ENCODE measurements around the gene MAPRE3. TPM values are rescaled to one million over a fixed set of nuclear protein-coding genes. Genes with fewer than 3 reads are reported as not detected.
A peak's percentile ranks its signal among the peaks of the same experiment; 100 is the strongest.

MAPRE3 gene
- polyA plus RNA-seq, 1 experiment, result 15.3 TPM

DNA sequence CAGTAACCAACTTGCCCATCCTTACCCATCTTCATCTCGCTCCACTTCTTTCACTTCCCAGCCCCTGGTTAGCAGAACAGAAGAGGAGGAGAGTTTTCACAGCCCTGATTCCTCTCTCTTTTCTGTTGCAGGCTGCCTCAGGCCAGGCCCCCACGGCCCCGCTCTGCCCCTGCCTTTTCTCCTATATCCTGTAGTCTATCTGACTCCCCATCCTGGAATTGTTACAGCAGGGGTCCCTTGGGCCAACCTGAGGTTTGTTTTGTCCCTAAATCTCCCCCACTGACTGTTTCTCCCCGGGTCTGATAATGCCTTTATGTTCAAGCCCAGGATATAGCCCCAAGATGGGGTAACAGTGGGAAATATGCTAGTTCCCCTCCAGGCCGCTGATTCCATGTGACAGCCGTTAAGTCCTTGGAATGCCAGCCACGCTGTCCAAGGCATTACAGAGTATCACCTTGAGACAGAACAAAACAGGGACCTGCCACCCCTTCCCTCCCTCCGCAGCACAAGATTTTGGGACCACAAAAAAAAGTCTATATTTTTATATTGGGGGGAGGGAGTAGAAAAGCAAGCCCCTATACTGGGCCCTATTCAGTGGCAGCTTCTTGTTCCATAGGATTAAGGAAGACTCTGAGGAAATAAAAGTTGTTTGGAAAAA is 99.7 kb downstream of the MAPRE3 start:
- Histone ChIP-seq H3K27me3 (ENCODE audit: control insufficient read depth, insufficient read depth, low read length) (no peaks in the 10 kb centered on the region), H3K36me3 (ENCODE audit: control insufficient read depth, insufficient read depth, low read length) (peaks cover 17% of the 10 kb centered on the region), H3K4me3 (ENCODE audit: low read depth, low read length) (peak overlapping the region; percentile 87)
- CTCF ChIA-PET, result no interaction called here
- TF ChIP-seq, protein P1, sequence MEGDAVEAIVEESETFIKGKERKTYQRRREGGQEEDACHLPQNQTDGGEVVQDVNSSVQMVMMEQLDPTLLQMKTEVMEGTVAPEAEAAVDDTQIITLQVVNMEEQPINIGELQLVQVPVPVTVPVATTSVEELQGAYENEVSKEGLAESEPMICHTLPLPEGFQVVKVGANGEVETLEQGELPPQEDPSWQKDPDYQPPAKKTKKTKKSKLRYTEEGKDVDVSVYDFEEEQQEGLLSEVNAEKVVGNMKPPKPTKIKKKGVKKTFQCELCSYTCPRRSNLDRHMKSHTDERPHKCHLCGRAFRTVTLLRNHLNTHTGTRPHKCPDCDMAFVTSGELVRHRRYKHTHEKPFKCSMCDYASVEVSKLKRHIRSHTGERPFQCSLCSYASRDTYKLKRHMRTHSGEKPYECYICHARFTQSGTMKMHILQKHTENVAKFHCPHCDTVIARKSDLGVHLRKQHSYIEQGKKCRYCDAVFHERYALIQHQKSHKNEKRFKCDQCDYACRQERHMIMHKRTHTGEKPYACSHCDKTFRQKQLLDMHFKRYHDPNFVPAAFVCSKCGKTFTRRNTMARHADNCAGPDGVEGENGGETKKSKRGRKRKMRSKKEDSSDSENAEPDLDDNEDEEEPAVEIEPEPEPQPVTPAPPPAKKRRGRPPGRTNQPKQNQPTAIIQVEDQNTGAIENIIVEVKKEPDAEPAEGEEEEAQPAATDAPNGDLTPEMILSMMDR (IDR thresholded peaks at IDR 0.05; ENCODE audit: insufficient read depth, low read depth, low read length), result no peak
- DNase-seq (ENCODE audit: low read depth), result no peak
- POLR2A ChIA-PET, result interaction anchor here (0.6 kb wide), 1 partner anchor 700 kb away, joined by 4 read pairs; no protein-coding TSS in a partner anchor

DNA sequence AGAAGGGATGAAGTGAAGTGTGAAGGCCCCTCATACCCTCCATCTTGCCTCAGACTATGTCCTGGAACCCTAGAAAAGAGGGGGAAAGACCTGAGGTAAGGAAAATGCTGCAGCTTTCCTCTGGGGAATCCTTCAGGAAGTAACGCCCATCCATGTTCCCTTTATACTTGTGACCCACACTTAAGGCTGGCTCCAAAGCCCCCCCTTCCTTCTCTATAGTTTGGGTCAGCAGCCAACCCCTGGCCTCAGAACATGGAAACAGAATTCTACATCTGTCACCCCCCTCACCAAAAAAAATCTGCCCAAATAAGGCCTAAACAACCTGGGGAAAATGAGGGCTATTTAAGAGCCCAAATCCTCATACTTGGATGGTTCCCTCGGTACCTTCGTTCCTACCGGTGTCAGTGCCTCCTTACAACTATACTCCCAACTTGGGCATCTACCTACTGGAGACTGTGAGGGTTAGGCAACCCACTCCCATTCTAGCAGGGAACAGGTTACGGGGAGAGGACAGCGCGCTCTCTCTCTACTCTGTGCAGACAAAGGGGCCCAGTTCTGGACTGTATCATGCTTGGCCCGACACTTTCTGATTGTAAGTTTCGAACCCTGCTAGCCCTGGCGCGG is 100.3 kb downstream of the MAPRE3 start:
- DNase-seq (ENCODE audit: low read depth), result no peak
- CTCF ChIA-PET, result no interaction called here
- peak overlapping the region; percentile 87 for H3K4me3 ChIP-seq (ENCODE audit: low read depth, low read length)
- H3K36me3 ChIP-seq (ENCODE audit: control insufficient read depth, insufficient read depth, low read length), result peaks cover 16% of the 10 kb centered on the region
- TF ChIP-seq, protein P1 (IDR thresholded peaks at IDR 0.05; ENCODE audit: insufficient read depth, low read depth, low read length), result no peak
- POLR2A ChIA-PET, result interaction anchor here (0.6 to 0.8 kb wide), 4 partner anchors 16 to 700 kb away, joined by 3 to 7 read pairs (median 4); no protein-coding TSS in a partner anchor
- H3K27me3 ChIP-seq (ENCODE audit: control insufficient read depth, insufficient read depth, low read length), result no peaks in the 10 kb centered on the region

DNA sequence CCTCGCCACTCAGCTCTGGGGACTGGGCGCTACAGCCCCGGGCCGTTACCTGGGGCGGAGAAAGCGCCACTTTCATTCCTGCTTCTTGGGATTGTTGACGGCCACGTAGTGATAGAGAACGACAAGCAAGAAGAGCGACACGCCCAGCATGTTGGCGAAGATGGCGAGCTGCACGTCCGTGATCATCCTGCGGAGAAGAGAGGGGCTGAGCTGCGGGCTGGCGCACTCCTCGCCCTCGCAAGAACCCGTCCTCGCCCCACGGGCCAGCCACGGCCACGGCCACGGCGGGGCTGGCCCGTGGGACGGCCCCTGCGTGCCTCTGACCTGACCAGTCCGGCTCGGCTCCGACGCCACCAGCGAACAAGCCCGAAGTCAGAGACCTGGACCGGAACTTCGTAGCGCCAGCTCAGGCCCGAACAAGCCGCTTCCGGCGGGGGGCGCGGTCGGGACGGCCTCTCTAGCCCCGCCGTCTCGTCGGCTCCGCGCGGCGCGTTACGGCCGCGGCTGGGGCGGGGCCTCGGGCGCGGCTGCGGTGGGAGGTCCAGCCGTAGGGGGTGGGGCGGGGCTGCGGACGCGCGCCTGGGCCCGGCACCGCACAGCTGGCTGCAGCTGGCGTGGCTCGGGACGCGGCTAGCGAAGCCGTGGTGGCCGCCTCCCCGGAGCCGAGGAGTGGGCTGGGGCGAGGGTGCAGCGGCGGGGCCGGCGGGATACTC is 101.0 kb downstream of the MAPRE3 start, which contains the start of gene OST4:
Gene OST4, minus strand, starts transcription at position 378 of the 713 bp plus-strand sequence.
- Histone ChIP-seq H3K4me3 (ENCODE audit: low read depth, low read length) (peak within 1 kb of the TSS; percentile 87), H3K36me3 (ENCODE audit: control insufficient read depth, insufficient read depth, low read length) (peaks cover 15% of the 10 kb centered on the region), H3K27me3 (ENCODE audit: control insufficient read depth, insufficient read depth, low read length) (no peaks in the 10 kb centered on the region)
- POLR2A ChIA-PET, result interaction anchor here (0.6 to 0.8 kb wide), 3 partner anchors 16 to 225 kb away, joined by 3 to 7 read pairs (median 4); no protein-coding TSS in a partner anchor
- CTCF ChIA-PET, result interaction anchor here (1.9 kb wide), 1 partner anchor 10 kb away, joined by 14 read pairs; no protein-coding TSS in a partner anchor
- TF ChIP-seq, protein P1 (IDR thresholded peaks at IDR 0.05; ENCODE audit: insufficient read depth, low read depth, low read length), result no peak
- DNase-seq (ENCODE audit: low read depth), result peak; percentile 50

DNA sequence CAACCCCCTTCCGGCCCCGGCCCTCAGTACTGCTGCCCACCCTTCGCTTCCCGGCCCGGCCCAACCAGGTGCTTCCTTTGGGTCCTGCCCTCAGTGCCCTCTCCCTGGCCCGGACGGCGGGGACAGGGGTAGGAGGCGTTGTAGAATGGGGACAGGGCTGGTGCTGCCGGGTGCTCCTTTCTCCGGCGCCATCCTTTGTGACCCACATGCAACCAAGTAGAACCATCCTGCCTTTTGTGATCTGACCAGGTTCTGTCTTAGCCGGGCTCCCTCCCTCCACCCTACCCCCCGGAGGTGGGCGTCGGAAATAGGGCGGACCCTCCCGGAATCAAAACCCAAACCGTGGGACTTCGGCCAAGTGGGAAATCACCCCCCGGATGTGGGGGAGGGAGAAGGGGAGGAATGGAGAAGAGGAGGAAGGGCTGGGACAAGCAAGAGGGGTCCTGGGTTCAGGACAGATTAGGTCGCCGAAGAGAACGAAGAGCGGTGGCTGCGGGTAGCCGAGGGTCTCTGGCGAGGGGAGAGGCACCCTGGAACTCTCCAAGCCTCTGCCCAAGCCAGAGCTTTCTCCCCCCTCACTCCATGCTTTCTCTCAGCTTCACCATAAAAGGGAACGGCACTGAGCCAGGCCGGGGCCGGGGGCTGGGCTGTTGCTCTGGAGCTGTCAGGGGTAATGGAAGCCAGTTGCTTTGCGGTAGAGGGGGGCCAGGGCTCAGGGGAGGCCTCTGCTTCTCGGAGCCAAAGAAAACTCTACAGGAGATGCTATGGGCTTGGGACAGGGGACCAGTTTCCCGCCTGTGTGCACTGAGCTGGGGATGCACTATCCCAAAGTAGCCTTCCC is 101.8 kb downstream of the MAPRE3 start:
- Histone ChIP-seq H3K4me3 (ENCODE audit: low read depth, low read length) (peak overlapping the region; percentile 58), H3K27me3 (ENCODE audit: control insufficient read depth, insufficient read depth, low read length) (no peaks in the 10 kb centered on the region), H3K36me3 (ENCODE audit: control insufficient read depth, insufficient read depth, low read length) (peaks cover 14% of the 10 kb centered on the region)
- ChIA-PET POLR2A (no interaction called here), CTCF (interaction anchor here (1.0 to 1.9 kb wide), 7 partner anchors 9 to 208 kb away, joined by 3 to 14 read pairs (median 4); no protein-coding TSS in a partner anchor)
- DNase-seq (ENCODE audit: low read depth), result no peak
- TF ChIP-seq, protein P1 (IDR thresholded peaks at IDR 0.05; ENCODE audit: insufficient read depth, low read depth, low read length), result no peak
